HG03571 (cell line): ENCODE measurements around the gene VPS26B.
"Not testable (repeated sequence)": the region's sequence is repeated elsewhere in the genome, so short reads cannot be mapped to it uniquely, and the experiment has no call there.

ENCODE experiments used
- ATAC-seq: cut with Tn5 transposase; IDR thresholded peaks from one replicate; pipeline ENCODE4 v1.9.1; 2021; ENCODE audit not compliant: unreplicated experiment

Gene VPS26B

GRCh38 chr11:134277183-134278001 is 52.9 kb downstream of the VPS26B start:
- no peak for ATAC-seq

- ATAC-seq, result no peak
These were observed 53.9 kb downstream of the VPS26B start for GRCh38 chr11:134278356-134278755.

GRCh38 chr11:134281635-134282034 is 57.2 kb downstream of the VPS26B start:
- ATAC-seq, result not testable (repeated sequence)

- ATAC-seq, result no peak
These were observed 57.9 kb downstream of the VPS26B start for GRCh38 chr11:134282121-134283045.

GRCh38 chr11:134283461-134284230 is 59.2 kb downstream of the VPS26B start:
- no peak for ATAC-seq

GRCh38 chr11:134284349-134284748 is 59.9 kb downstream of the VPS26B start:
- ATAC-seq, result not testable (repeated sequence)

GRCh38 chr11:134287561-134287960 is 63.1 kb downstream of the VPS26B start:
- ATAC-seq, result no peak

- no peak for ATAC-seq
These were observed 64.0 kb downstream of the VPS26B start for GRCh38 chr11:134288486-134288885.

GRCh38 chr11:134289167-134289566 is 64.7 kb downstream of the VPS26B start:
- no peak for ATAC-seq

- no peak for ATAC-seq
These were observed 65.3 kb downstream of the VPS26B start for GRCh38 chr11:134289789-134290188.

GRCh38 chr11:134290646-134291045 is 66.2 kb downstream of the VPS26B start:
- no peak for ATAC-seq

- no peak for ATAC-seq
These were observed 66.7 kb downstream of the VPS26B start for GRCh38 chr11:134291196-134291595.

- no peak for ATAC-seq
These were observed 68.2 kb downstream of the VPS26B start for GRCh38 chr11:134292661-134293060.

- ATAC-seq, result no peak
These were observed 68.9 kb downstream of the VPS26B start for GRCh38 chr11:134293119-134294113.

- no peak for ATAC-seq
These were observed 70.2 kb downstream of the VPS26B start for GRCh38 chr11:134294664-134295063.
